KOPT-K1 (cell line): ENCODE measurements around the gene SIGLEC11.
"Not testable (repeated sequence)": the region's sequence is repeated elsewhere in the genome, so short reads cannot be mapped to it uniquely, and the experiment has no call there.

Source experiments
- H3K27ac ChIP-seq: fragments of 200-600 bp; sonication (generic); 2 replicates; pipeline ENCODE4 v1.5.1; 2016; ENCODE audit warnings: antibody characterized with exemption, mild to moderate bottlenecking, low read depth, low read length; ENCODE audit not compliant: poor library complexity, severe bottlenecking
- H3K36me3 ChIP-seq: fragments of 200-600 bp; sonication (generic); 2 replicates; pipeline ENCODE4 v1.5.1; 2017; ENCODE audit warnings: antibody characterized with exemption, mild to moderate bottlenecking, low read length, moderate library complexity; ENCODE audit not compliant: insufficient read depth
- H3K9me3 ChIP-seq: fragments of 200-600 bp; sonication (generic); 2 replicates; pipeline ENCODE4 v1.5.1; 2017; ENCODE audit warnings: antibody characterized with exemption, low read length, mild to moderate bottlenecking; ENCODE audit not compliant: insufficient read depth, poor library complexity, severe bottlenecking

SIGLEC11 gene

DNA sequence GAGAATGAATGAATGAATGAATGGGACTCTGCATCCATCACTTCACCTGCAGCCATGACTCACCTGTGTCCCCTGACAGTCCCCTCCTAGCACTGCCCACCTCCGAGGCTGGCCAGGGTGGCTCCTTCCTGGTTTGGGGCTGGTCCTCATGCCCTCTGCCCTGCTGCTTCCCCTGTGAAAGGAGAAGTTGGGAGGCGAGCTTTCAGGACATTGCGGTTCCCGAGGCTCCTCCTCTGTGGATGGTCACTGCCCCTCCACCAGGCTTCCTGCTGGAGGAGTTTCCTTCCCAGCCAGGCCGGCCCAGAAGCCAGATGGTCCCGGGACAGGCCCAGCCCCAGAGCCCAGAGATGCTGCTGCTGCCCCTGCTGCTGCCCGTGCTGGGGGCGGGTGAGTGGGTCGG lies 8.4 kb upstream of the SIGLEC11 start:
- H3K9me3 ChIP-seq, H3K36me3 ChIP-seq, H3K27ac ChIP-seq: not testable (repeated sequence)

DNA sequence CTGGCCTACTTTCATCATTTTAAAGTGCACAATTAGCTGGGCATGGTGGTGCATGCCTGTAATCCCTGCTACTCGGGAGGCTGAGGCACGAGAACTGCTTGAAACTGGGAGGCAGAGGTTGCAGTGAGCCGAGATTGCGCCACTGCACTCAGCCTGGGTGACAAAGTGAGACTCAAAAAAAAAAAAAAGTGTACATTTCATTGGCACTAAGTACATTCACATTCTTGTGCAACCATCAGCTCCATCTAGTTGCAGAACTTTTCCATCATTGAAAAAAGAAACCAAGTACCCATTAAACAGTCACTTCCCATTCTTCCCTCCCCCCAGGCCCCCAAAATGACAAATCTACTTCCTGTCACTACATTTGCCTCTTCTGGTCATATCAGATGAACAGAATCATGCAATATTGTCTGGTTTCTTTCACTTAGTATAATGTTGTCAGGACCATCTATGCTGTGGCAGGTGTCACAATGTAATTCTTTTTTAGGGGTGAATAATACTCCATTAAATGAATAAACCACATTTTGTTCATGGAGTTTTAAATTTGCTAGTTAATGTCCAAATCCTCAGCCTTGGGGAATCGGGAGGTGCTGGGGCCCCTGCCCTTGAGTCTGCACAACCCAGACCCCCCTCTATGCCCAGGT lies 7.4 kb upstream of the SIGLEC11 start:
- H3K36me3 ChIP-seq = no peaks in the 10 kb centered on the region
- H3K27ac ChIP-seq = no peak overlapping the region
- no peaks in the 10 kb centered on the region for H3K9me3 ChIP-seq

DNA sequence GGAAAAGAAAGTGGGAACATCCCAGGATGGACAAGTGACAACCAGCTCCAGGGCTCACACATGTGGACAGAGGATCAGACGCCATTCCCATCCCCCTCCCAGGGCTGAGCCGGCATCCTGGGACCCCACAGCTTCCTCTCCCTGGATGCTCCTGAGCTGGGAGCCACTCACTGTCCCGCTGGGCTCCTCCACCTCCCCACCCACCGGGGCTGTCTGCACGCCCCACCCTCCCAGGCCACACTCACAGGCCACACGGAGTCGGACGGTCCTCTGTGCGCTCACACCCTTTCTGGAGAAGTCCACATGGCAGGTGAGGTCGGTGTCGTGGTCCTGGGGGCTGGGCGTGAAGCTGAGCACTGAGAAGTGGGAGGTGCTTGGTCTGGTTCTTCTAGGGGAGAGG lies 1.1 kb downstream of the SIGLEC11 start:
- H3K36me3 ChIP-seq, H3K27ac ChIP-seq, H3K9me3 ChIP-seq: not testable (repeated sequence)

DNA sequence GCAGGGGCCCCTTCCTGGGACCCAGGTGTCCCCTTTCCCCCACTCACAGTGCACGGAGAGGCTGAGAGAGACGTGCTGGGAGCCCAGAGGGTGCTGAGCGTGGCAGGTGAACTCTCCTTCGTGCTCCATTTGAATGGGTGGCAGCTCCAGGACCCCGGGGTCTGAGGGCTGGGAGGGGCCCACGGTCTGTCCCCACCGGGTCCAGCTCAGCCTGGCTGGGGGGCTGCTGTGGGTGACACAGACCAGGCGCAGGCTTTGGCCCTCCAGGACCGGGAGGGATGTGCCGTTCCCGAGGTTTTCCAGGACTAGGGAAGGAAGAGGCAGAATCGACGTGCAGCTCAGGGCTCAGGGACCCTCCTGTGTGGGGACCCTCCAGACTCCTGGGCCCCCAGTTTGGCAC lies 2.4 kb downstream of the SIGLEC11 start:
- not testable (repeated sequence) for H3K27ac ChIP-seq, H3K9me3 ChIP-seq, H3K36me3 ChIP-seq

DNA sequence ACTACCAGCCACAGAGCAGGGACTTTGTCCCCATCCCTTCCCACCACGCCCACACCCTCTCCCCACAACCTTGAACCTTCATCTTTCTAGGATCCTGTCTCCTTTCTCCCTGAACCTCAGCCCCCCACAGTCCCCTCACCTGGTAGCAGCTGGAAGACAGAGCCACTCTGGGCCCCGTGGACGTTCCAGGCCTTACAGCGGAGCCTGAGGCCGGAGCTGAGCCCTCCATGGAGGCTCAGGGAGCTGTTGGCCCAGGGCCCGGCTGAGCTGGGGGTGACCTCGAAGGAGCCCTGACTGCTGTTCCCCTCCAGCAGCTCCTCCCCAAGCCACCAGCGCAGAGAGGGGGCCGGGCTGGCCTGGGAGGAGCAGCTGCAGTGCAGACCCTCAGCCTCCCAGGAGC lies 2.8 kb downstream of the SIGLEC11 start:
- not testable (repeated sequence) for H3K36me3 ChIP-seq, H3K9me3 ChIP-seq

DNA sequence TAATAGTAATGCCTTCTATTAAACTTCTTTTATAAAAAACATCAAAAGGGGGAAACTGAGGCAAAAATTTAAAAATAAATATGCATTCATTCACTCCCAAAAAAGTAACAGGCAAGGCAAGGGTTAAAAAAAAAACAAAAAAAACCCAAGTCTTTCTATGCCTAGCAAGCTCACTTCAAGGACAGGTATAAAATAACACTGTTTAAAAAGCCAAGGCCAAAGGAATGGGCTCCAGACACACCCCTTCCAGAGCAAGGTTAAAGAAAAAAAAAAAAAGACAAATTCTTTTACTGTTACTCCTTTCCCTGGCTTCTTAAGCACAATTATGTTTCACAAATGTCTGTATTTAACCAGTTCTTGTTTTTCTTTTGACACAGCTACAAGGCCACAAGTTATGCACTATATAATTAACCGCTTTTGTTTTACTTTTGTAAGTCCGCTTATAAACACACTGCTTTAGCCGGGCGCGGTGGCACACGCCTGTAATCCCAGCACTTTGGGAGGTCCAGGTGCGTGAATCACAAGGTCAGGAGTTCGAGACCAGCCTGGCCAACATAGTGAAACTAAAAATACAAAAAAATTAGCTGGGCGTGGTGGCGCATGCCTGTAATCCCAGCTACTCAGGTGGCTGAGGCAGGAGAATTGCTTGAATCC lies 3.6 kb downstream of the SIGLEC11 start:
- Histone ChIP-seq H3K36me3 (no peaks in the 10 kb centered on the region), H3K9me3 (no peaks in the 10 kb centered on the region), H3K27ac (no peak overlapping the region)

More for the DNA sequence above, 2.8 kb downstream of the SIGLEC11 start:
- H3K27ac ChIP-seq = not testable (repeated sequence)

DNA sequence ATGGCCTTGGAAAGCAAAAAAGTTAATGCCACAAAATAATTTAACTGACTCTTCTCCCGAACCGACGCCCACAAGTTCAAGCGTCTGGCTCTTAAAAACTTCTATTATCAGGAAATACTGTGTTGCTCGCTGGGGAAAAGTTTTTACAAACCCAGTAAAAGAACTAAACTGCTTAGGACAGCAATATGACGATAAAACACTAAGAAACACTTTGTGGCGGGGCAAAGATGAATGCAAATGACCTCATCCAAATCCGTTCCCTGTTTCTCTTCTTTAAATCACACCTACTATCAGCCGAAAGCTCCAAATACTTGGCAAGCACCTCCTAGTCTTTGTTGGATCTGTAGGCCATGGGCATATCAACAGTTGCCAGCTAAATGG lies 4.9 kb downstream of the SIGLEC11 start:
- Histone ChIP-seq H3K9me3 (no peaks in the 10 kb centered on the region), H3K27ac (no peak overlapping the region), H3K36me3 (no peaks in the 10 kb centered on the region)

DNA sequence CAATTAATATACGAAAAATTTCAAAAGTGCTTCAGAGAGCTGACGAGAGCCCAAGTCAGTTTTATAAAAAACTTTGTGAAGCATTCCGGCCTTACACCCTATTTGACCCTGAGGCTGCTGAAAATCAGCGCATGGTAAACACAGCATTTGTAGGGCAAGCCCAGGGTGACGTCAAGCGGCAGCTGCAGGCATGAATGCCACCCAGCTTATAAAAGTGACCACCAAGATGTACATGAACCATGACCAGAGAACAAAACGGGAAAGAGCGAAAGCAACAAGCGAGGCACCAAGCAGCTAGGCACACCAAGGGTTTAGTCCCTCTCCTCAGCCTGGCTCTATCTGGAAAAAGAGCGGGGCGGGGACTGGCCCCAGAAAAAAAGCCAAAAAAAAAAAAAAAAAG lies 6.0 kb downstream of the SIGLEC11 start:
- Histone ChIP-seq H3K27ac (no peak overlapping the region), H3K9me3 (no peaks in the 10 kb centered on the region), H3K36me3 (no peaks in the 10 kb centered on the region)

DNA sequence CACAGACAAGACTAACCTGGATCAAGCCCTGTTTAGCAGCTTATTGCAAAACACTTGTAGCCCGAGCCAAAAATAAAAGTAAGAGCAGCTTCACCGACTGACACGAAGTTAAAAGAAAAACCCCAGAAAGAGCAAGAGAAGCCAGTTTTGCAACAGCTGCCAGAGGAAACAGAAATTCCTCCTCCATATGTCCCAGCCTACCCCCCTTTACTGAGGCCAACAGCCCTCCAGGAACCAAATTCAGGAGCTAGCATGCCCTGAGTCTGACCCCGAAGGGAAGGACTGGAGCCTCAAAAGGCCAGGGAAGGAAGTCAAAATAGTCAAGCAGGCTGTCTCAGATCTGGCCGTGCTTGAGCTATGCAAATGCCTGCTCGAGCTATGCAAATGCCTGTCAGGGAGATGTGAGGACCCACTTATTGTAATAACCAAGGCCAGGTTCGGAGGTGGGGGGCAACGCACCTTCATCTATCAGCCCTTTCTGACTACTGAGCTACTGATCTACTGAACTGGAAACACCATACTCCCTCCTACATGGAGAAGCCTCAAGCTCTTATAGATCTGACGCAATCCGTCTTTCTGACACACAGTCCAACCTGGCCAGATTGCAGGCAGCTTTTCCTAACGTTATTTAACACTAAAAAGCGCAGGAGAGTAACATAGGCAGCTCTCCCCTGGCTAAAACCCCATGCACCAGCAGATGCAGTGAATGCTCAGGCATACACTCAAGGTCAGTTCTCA lies 6.7 kb downstream of the SIGLEC11 start:
- Histone ChIP-seq H3K36me3 (no peaks in the 10 kb centered on the region), H3K9me3 (no peaks in the 10 kb centered on the region), H3K27ac (no peak overlapping the region)

DNA sequence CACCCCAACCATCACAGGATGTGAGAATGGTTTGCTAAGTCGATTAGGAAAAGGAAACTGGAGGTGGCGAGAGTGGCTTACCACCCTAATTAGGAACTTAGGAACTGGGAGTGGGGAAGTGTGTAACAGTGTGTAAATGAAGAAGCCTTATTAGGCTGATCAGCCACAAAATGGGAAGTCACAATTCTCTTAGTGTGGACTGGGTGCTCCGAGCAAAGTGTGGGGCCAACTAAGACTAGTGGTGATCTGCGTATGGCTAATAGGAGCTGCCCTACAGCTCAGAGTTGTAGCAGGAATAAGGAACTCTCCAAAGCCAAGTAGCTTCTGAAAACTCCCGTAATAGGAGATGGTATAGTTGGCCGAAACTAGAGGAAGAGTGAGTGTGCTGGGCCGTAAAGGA lies 7.6 kb downstream of the SIGLEC11 start:
- no peaks in the 10 kb centered on the region for H3K9me3 ChIP-seq
- no peak overlapping the region for H3K27ac ChIP-seq
- H3K36me3 ChIP-seq = no peaks in the 10 kb centered on the region

DNA sequence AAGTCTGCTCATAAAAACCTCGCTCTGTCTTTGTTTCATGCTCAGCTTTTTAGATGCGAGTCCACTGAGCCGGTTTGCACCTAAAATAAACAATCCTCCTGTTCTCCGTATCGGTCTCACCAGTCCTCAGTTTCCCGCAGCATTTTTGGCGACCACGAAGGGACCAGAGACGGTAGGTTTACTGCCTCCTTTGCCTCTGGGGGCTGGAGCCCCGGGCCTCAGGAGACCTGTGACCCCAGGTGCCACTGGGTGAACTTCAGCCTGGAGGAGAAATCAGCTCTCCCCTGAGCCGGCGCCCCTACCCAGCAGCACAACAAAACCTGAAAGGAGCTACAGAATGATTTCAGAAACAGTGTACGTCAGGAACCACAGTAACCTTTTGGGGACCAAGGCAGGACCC lies 8.1 kb downstream of the SIGLEC11 start:
- Histone ChIP-seq H3K27ac (no peak overlapping the region), H3K9me3 (no peaks in the 10 kb centered on the region), H3K36me3 (no peaks in the 10 kb centered on the region)

DNA sequence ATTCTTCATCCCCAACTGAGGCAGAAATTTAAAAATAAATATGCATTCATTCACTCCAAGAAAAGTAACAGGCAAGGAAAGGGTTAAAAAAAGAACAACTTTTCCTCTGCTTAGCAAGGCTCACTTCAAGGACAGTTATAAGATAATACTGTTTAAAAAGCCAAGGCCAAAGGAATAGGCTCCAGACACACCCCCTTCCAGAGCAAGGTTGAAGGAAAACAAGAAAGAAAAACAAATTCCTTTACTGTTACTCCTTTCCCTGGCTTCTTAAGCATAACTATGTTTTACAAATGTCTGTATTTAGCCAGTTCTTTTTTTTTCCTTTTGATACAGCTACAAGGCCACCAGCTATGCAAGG lies 8.5 kb downstream of the SIGLEC11 start:
- Histone ChIP-seq H3K27ac (no peak overlapping the region), H3K9me3 (no peaks in the 10 kb centered on the region), H3K36me3 (no peaks in the 10 kb centered on the region)

DNA sequence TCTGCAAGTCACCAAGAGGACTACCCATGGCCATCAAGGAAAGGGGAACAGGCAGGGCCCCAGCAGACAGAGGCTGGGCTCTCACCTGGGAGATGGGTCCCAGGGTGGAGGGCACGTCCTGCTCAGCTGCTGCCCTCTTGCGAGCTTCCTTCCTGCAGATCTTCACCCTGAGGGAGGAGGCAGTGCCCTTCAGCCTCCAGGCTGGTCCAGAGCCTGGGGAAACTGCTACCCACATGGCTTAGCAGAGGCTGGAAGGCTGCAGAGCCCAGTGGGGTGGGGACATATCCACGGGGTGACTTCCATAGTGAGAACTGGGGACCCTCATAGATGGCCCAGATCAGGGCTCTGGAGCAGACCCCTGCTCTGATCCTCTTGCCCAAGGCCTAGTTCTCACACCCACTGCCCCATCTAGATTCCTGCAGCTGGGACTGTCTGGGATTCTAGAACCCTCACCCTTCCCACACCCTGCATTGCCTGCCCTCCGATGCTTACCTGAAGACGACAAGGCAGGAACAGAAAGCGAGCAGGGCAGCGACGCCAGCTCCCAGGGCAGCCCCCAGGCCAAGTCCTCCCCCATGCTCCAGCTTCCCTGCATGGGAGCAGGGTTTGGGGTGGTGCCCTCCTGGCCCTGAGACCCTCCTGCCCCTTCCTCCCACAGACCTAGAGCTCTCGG lies 9.0 kb downstream of the SIGLEC11 start:
- no peaks in the 10 kb centered on the region for H3K9me3 ChIP-seq
- no peaks in the 10 kb centered on the region for H3K36me3 ChIP-seq

DNA sequence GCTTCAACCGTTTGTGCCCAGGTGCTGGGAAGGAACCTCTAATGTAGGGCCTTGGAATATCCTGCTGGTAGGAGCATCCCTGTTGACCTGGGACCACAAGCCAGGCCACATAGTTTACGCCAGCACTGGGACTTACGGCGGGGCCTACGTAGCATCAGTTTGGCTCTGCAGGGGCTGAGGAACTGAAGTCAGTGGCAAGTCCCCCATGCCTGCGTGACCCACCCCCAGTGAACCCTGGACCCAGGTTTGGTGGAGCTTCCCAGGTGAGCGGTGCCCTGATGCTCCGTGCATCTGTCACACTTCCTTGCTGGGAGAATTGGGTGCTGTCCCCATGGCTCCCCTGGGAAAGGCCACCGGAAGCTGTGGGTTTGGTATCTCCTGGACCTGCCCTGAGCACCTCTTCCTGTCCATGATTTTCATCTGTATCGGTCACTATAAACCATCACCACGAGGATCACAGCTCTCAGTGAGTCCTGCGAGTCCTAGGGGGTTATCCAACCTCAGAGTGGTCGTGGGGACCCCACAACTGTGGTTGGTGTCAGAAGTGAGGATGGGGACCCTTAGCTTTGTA lies 9.9 kb downstream of the SIGLEC11 start:
- Histone ChIP-seq H3K27ac (no peak overlapping the region), H3K9me3 (no peaks in the 10 kb centered on the region)

More for the DNA sequence above, 9.0 kb downstream of the SIGLEC11 start:
- H3K27ac ChIP-seq = no peak overlapping the region

DNA sequence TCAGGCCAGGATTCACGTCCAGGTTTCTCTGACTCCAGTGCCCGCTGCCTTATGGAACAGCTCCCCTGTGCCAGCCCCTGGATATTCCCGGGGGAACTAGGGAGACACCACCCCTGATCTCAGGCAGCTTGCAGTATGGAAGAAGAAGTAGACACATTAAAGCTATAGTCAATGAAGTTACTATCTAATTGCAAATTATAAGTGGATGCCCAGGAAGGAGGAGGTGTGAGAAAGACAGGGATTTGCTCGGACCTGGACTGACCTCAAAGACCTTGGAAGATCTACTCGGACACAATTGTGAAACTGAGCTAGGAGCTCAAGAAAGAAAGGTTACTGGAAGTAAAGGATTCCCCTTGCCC lies 10.4 kb downstream of the SIGLEC11 start:
- H3K27ac ChIP-seq = no peak overlapping the region
- H3K36me3 ChIP-seq = no peaks in the 10 kb centered on the region
- no peaks in the 10 kb centered on the region for H3K9me3 ChIP-seq

More for the DNA sequence above, 9.9 kb downstream of the SIGLEC11 start:
- no peaks in the 10 kb centered on the region for H3K36me3 ChIP-seq
